Keratinocyte (primary cell): ENCODE results near the gene FAM3C. TPM values are rescaled to one million over a fixed set of nuclear protein-coding genes. Genes with fewer than 3 reads are reported as not detected.
"Not testable (repeated sequence)": the region's sequence is repeated elsewhere in the genome, so short reads cannot be mapped to it uniquely, and the experiment has no call there.

Experiments used
- DNase-seq: peaks from one replicate; pipeline ENCODE4 v3.0.0-alpha.2; 2011; ENCODE audit warnings: low read depth, missing footprints, low spot score
- FAIRE-seq: peaks from 2 replicates; lab custom pipeline; 2011; peaks lifted over from hg19 to GRCh38; lab: Jason Lieb, UNC
- H2AFZ ChIP-seq: 2 replicates; pipeline ENCODE4 v1.6.0; 2012; ENCODE audit warnings: low read length, control low read depth, inconsistent platforms; ENCODE audit not compliant: control insufficient read depth
- H3K27ac ChIP-seq: 2 replicates; pipeline ENCODE4 v1.5.1; 2011; ENCODE audit warnings: low read length; ENCODE audit not compliant: control insufficient read depth, insufficient read depth
- H3K27me3 ChIP-seq: 3 replicates; pipeline ENCODE4 v1.6.0; 2011; ENCODE audit warnings: low read length; ENCODE audit not compliant: control insufficient read depth, insufficient read depth; ENCODE audit errors: extremely low read depth
- H3K36me3 ChIP-seq, 2 experiments: 2 replicates in 1 of 2; 3 replicates in 1 of 2; pipeline ENCODE4 v1.5.1; 2011; ENCODE audit warnings: low read length in 2 of 2, mild to moderate bottlenecking in 1 of 2; ENCODE audit not compliant: control insufficient read depth in 2 of 2, insufficient read depth in 2 of 2; ENCODE audit errors: extremely low read depth in 1 of 2
- H3K4me1 ChIP-seq: 3 replicates; pipeline ENCODE4 v1.5.1; 2011; ENCODE audit warnings: low read length; ENCODE audit not compliant: control insufficient read depth, insufficient read depth; ENCODE audit errors: extremely low read depth
- H3K4me2 ChIP-seq: 3 replicates; pipeline ENCODE4 v1.6.0; 2011; ENCODE audit warnings: low read depth, low read length; ENCODE audit not compliant: control insufficient read depth, insufficient read depth; ENCODE audit errors: extremely low read depth
- H3K4me3 ChIP-seq, 3 experiments: fragments of 200-600 bp in 1 of 3; sonication (generic) in 1 of 3; 2 replicates in 2 of 3; 3 replicates in 1 of 3; pipeline ENCODE4 v1.5.1; 2011 to 2016; ENCODE audit warnings: low read length in 3 of 3, mild to moderate bottlenecking in 3 of 3, control low read depth in 2 of 3, inconsistent platforms in 1 of 3, low read depth in 1 of 3, mixed read lengths in 1 of 3, mixed run types in 1 of 3, moderate library complexity in 1 of 3; ENCODE audit not compliant: control insufficient read depth in 2 of 3, insufficient read depth in 2 of 3; ENCODE audit errors: extremely low read depth in 1 of 3
- H3K79me2 ChIP-seq: 2 replicates; pipeline ENCODE4 v1.6.0; 2012; ENCODE audit warnings: low read length; ENCODE audit not compliant: control insufficient read depth, insufficient read depth
- H3K9ac ChIP-seq: 3 replicates; pipeline ENCODE4 v1.6.0; 2011; ENCODE audit warnings: low read length; ENCODE audit not compliant: control insufficient read depth, insufficient read depth; ENCODE audit errors: extremely low read depth
- H3K9me1 ChIP-seq: 3 replicates; pipeline ENCODE4 v1.6.0; 2011; ENCODE audit warnings: low read length; ENCODE audit not compliant: control insufficient read depth, insufficient read depth; ENCODE audit errors: extremely low read depth
- H3K9me3 ChIP-seq: 2 replicates; pipeline ENCODE4 v1.5.1; 2012; ENCODE audit warnings: low read depth, low read length; ENCODE audit not compliant: control insufficient read depth
- H4K20me1 ChIP-seq: 3 replicates; pipeline ENCODE4 v1.6.0; 2011; ENCODE audit warnings: low read length; ENCODE audit not compliant: control insufficient read depth, insufficient read depth; ENCODE audit errors: extremely low read depth
- EZH2 ChIP-seq: IDR thresholded peaks from one replicate; pipeline ENCODE4 v1.6.1; 2012; ENCODE audit warnings: inconsistent platforms, mild to moderate bottlenecking, low read length, moderate library complexity
- dilution Hi-C: fragments of 300-500 bp; cut with MboI; formaldehyde crosslinking; loops from one replicate; pipeline ENCODE4 v1.7.0; 2020; ENCODE audit warnings: low sequenced_read_pairs; ENCODE audit not compliant: extremely low pct_ligation_motif_present
- polyA plus RNA-seq, 5 experiments: library from polyadenylated mRNA; depleted of rRNA in 3 of 5; stranded (reverse) in 3 of 5; stranded (forward) in 1 of 5; unstranded in 1 of 5; fragments of >200 nt; gene quantifications; 1 replicate in 1 of 5; 2 replicates in 3 of 5; 3 replicates in 1 of 5; pipeline versions ENCODE4 v1.2.1 to v1.2.3, GENCODE V29; 2011 to 2012; ENCODE audit warnings: missing spikeins in 2 of 5, low read depth in 1 of 5, low replicate concordance in 1 of 5
- TF ChIP-seq, protein P1 (sequence below), 3 experiments: IDR thresholded peaks in 1 of 3; conservative IDR thresholded peaks in 1 of 3; optimal IDR thresholded peaks in 1 of 3; 2 replicates in 2 of 3; 3 replicates in 1 of 3; pipeline versions ENCODE3 to v1.5.1; 2011; ENCODE audit warnings: low read length in 3 of 3, mild to moderate bottlenecking in 3 of 3, moderate library complexity in 2 of 3, control low read depth in 1 of 3, inconsistent platforms in 1 of 3; ENCODE audit not compliant: insufficient read depth in 2 of 3; ENCODE audit errors: extremely low read depth in 1 of 3

FAM3C gene
- polyA plus RNA-seq, 1 donor (not counting 4 experiments of a cell fraction or from before 2014, with no cell fraction given) = 93.5 TPM

DNA sequence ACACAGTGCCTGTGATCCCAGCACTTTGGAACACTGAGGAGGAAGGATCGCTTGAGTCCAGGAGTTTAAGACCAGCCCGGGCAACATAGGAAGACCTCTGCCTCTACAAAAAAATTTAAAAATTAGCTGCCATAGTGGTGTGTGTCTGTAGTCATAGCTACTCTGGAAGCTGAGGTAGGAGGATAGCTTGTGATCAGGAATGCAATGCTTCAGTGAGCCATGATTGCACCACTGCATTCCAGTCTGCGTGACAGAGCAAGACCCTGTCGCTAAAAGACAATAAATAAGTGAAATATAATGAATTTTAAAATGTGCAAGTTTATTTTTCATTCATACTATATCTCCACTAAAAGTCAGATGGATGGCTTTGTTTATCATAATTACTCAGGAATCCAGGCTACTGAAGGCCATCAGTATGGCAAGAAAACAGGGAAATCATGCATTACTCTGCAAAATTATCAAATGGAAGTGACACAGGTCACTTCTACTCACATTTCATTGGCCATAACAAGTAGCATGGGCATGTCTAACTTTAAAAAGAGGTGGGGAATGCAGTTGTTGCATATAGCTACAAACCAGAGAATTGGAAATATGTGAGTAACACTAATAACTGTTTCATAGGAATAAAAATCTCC, 32.9 kb upstream of the FAM3C start:
- H3K9ac ChIP-seq = no peak overlapping the region
- DNase-seq = no peak
- no peak overlapping the region for H3K27ac ChIP-seq

DNA sequence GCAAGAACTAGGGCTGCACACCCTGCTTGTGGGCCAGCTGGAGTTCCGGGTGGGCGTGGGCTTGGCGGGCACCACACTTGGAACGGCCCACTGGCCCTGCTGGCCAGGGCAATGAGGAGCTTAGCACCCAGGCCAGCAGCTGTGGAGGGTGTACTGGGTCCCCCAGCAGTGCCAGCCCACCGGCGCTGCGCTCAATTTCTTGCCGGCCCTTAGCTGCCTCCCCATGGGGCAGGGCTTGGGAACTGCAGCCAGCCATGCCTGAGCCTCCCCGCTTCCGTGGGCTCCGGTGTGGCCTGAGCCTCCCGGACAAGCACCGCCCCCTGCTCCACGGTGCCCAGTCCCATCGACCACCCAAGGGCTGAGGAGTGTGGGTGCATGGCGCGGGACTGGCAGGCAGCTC, 25.6 kb upstream of the FAM3C start:
- H3K4me3 ChIP-seq, H3K4me1 ChIP-seq, H3K36me3 ChIP-seq, dilution Hi-C loops, H2AFZ ChIP-seq, H3K9ac ChIP-seq, H3K9me1 ChIP-seq, H3K27ac ChIP-seq, H3K4me2 ChIP-seq, H3K79me2 ChIP-seq, DNase-seq, H3K27me3 ChIP-seq, H4K20me1 ChIP-seq, H3K9me3 ChIP-seq, FAIRE-seq: not testable (repeated sequence)

More for the DNA sequence above, 32.9 kb upstream of the FAM3C start:
- no peak for FAIRE-seq
- Histone ChIP-seq H3K9me1 (no peaks in the 10 kb centered on the region), H2AFZ (no peak overlapping the region), H3K4me1 (no peaks in the 10 kb centered on the region), H3K4me3 (no peak overlapping the region), H3K27me3 (no peaks in the 10 kb centered on the region), H3K36me3 (no peaks in the 10 kb centered on the region), H4K20me1 (no peaks in the 10 kb centered on the region), H3K79me2 (no peaks in the 10 kb centered on the region), H3K9me3 (no peaks in the 10 kb centered on the region), H3K4me2 (no peak overlapping the region)
- dilution Hi-C loops = no loop called here
- no peak for TF ChIP-seq EZH2
- TF ChIP-seq, protein P1, sequence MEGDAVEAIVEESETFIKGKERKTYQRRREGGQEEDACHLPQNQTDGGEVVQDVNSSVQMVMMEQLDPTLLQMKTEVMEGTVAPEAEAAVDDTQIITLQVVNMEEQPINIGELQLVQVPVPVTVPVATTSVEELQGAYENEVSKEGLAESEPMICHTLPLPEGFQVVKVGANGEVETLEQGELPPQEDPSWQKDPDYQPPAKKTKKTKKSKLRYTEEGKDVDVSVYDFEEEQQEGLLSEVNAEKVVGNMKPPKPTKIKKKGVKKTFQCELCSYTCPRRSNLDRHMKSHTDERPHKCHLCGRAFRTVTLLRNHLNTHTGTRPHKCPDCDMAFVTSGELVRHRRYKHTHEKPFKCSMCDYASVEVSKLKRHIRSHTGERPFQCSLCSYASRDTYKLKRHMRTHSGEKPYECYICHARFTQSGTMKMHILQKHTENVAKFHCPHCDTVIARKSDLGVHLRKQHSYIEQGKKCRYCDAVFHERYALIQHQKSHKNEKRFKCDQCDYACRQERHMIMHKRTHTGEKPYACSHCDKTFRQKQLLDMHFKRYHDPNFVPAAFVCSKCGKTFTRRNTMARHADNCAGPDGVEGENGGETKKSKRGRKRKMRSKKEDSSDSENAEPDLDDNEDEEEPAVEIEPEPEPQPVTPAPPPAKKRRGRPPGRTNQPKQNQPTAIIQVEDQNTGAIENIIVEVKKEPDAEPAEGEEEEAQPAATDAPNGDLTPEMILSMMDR (optimal IDR thresholded peaks at IDR 0.05 in 1 of 3, IDR thresholded peaks at IDR 0.05 in 1 of 3, conservative IDR thresholded peaks at IDR 0.05 in 1 of 3; ENCODE audit: extremely low read depth in 1 of 3, insufficient read depth in 2 of 3, low read length in 3 of 3) = no peak

DNA sequence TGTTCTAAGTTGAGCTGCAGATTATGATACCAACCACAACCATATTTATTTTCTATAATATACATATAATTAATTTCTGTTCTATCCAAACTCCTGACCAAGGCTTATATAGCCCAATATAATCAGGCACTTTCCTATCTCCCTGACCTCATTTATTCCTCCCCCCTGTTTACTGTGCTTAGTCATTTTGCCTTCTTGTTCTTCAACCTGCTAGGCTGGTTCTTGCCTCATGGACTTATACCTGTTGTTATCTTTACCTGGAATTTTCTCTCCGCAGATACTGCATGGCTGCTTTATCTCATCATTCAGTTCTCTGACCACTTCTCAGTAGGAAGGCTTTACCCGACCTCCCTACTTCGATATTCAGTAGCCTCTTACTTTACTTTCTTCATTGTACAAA, 24.9 kb upstream of the FAM3C start:
- H3K4me2 ChIP-seq = no peak overlapping the region
- no peak overlapping the region for H3K9ac ChIP-seq
- H3K9me3 ChIP-seq = no peaks in the 10 kb centered on the region
- dilution Hi-C loops = no loop called here
- H2AFZ ChIP-seq = no peak overlapping the region
- no peak for DNase-seq
- no peaks in the 10 kb centered on the region for H3K4me1 ChIP-seq
- no peaks in the 10 kb centered on the region for H3K27me3 ChIP-seq
- TF ChIP-seq, protein P1 (optimal IDR thresholded peaks at IDR 0.05 in 1 of 3, IDR thresholded peaks at IDR 0.05 in 1 of 3, conservative IDR thresholded peaks at IDR 0.05 in 1 of 3; ENCODE audit: extremely low read depth in 1 of 3, insufficient read depth in 2 of 3, low read length in 3 of 3) = no peak
- TF ChIP-seq EZH2 = no peak
- H3K36me3 ChIP-seq = no peaks in the 10 kb centered on the region
- H3K79me2 ChIP-seq = no peaks in the 10 kb centered on the region
- H3K4me3 ChIP-seq = no peak overlapping the region
- no peak for FAIRE-seq
- no peak overlapping the region for H3K27ac ChIP-seq
- H4K20me1 ChIP-seq = no peaks in the 10 kb centered on the region
- no peaks in the 10 kb centered on the region for H3K9me1 ChIP-seq
